GM18499 (cell line): ENCODE data around the gene AIPL1.

Experiments
- ATAC-seq: cut with Tn5 transposase; IDR thresholded peaks from one replicate; pipeline ENCODE4 v1.9.1; 2021; ENCODE audit warnings: moderate number of reproducible peaks; ENCODE audit not compliant: insufficient read depth, unreplicated experiment

The AIPL1 gene

GRCh38 chr17:6468051-6468790, 33.3 kb upstream of the AIPL1 start:
- ATAC-seq, result no peak

- no peak for ATAC-seq
These were observed 32.6 kb upstream of the AIPL1 start for GRCh38 chr17:6467567-6467966.

- ATAC-seq, result no peak
These were observed 30.5 kb upstream of the AIPL1 start for GRCh38 chr17:6465206-6466003.

- ATAC-seq, result no peak
These were observed 29.6 kb upstream of the AIPL1 start for GRCh38 chr17:6464446-6465041.

GRCh38 chr17:6463616-6464445, 28.9 kb upstream of the AIPL1 start:
- no peak for ATAC-seq

GRCh38 chr17:6462692-6463091, 27.8 kb upstream of the AIPL1 start:
- ATAC-seq, result no peak

GRCh38 chr17:6461792-6462524, 27.0 kb upstream of the AIPL1 start:
- no peak for ATAC-seq

GRCh38 chr17:6461246-6461645, 26.3 kb upstream of the AIPL1 start:
- ATAC-seq, result no peak

- no peak for ATAC-seq
These were observed 25.7 kb upstream of the AIPL1 start for GRCh38 chr17:6460531-6461161.

GRCh38 chr17:6458460-6458950, 23.6 kb upstream of the AIPL1 start:
- ATAC-seq, result no peak

GRCh38 chr17:6457688-6458459, 23.0 kb upstream of the AIPL1 start:
- ATAC-seq, result no peak

GRCh38 chr17:6456914-6457687, 22.2 kb upstream of the AIPL1 start:
- no peak for ATAC-seq

GRCh38 chr17:6456321-6456720, 21.4 kb upstream of the AIPL1 start:
- ATAC-seq, result no peak

GRCh38 chr17:6455321-6455705, 20.4 kb upstream of the AIPL1 start:
- no peak for ATAC-seq

- ATAC-seq, result no peak
These were observed 19.8 kb upstream of the AIPL1 start for GRCh38 chr17:6454495-6455320.

- no peak for ATAC-seq
These were observed 18.5 kb upstream of the AIPL1 start for GRCh38 chr17:6453279-6454024.
